H9 (cell line): ENCODE measurements around the gene ZG16. TPM values are rescaled to one million over a fixed set of nuclear protein-coding genes. Genes with fewer than 3 reads are reported as not detected.

Experiments used
- DNase-seq: peaks from one replicate; pipeline ENCODE4 v3.0.0-alpha.2; 2017
- H2AFZ ChIP-seq: one replicate; pipeline ENCODE4 v1.6.1; 2013; ENCODE audit warnings: mild to moderate bottlenecking, low read length, control low read depth, moderate library complexity
- H2AK5ac ChIP-seq: 2 replicates; pipeline ENCODE4 v1.6.1; 2013; ENCODE audit warnings: low read length, control low read depth, mixed read lengths; ENCODE audit not compliant: insufficient read length
- H2BK120ac ChIP-seq: one replicate; pipeline ENCODE4 v1.6.1; 2013; ENCODE audit warnings: low read depth, mild to moderate bottlenecking, low read length, control low read depth, inconsistent platforms; ENCODE audit not compliant: poor library complexity, severe bottlenecking
- H2BK12ac ChIP-seq: 2 replicates; pipeline ENCODE4 v1.6.1; 2013; ENCODE audit warnings: low read length, control low read depth, mixed read lengths, low read depth; ENCODE audit not compliant: insufficient read length
- H2BK15ac ChIP-seq: 2 replicates; pipeline ENCODE4 v1.6.1; 2013; ENCODE audit warnings: low read depth, low read length, control low read depth
- H2BK20ac ChIP-seq: one replicate; pipeline ENCODE4 v1.6.1; 2013; ENCODE audit warnings: low read depth, mild to moderate bottlenecking, low read length, control low read depth, inconsistent platforms; ENCODE audit not compliant: poor library complexity, severe bottlenecking
- H2BK5ac ChIP-seq: 2 replicates; pipeline ENCODE4 v1.6.1; 2013; ENCODE audit warnings: low read length, control low read depth, mixed read lengths; ENCODE audit not compliant: insufficient read length
- H3K14ac ChIP-seq: 2 replicates; pipeline ENCODE4 v1.6.1; 2013; ENCODE audit warnings: low read length, control low read depth; ENCODE audit not compliant: insufficient read depth
- H3K18ac ChIP-seq: 2 replicates; pipeline ENCODE4 v1.6.1; 2013; ENCODE audit warnings: low read depth, mild to moderate bottlenecking, mixed read lengths, low read length, control low read depth; ENCODE audit not compliant: insufficient read length
- H3K23ac ChIP-seq: 2 replicates; pipeline ENCODE4 v1.6.1; 2013; ENCODE audit warnings: low read length, control low read depth, mixed read lengths, low read depth; ENCODE audit not compliant: insufficient read length
- H3K23me2 ChIP-seq: 2 replicates; pipeline ENCODE4 v1.6.1; 2013; ENCODE audit warnings: low read depth, mild to moderate bottlenecking, mixed read lengths, low read length, control low read depth; ENCODE audit not compliant: insufficient read length, poor library complexity, severe bottlenecking
- H3K27ac ChIP-seq: 2 replicates; pipeline ENCODE4 v1.5.1; 2013; ENCODE audit warnings: low read length, control low read depth, mixed read lengths, low read depth; ENCODE audit not compliant: insufficient read length
- H3K27me3 ChIP-seq: 2 replicates; pipeline ENCODE4 v1.6.1; 2013; ENCODE audit warnings: low read length, control low read depth, inconsistent platforms; ENCODE audit not compliant: insufficient read depth
- H3K4ac ChIP-seq: 2 replicates; pipeline ENCODE4 v1.6.1; 2013; ENCODE audit warnings: low read depth, mild to moderate bottlenecking, control low read depth, inconsistent platforms, low read length, moderate library complexity
- H3K4me1 ChIP-seq: 2 replicates; pipeline ENCODE4 v1.6.1; 2013; ENCODE audit warnings: low read length, control low read depth, inconsistent platforms; ENCODE audit not compliant: insufficient read depth
- H3K4me2 ChIP-seq: 2 replicates; pipeline ENCODE4 v1.6.1; 2013; ENCODE audit warnings: low read length, control low read depth, mixed read lengths; ENCODE audit not compliant: insufficient read length, insufficient read depth
- H3K56ac ChIP-seq: 2 replicates; pipeline ENCODE4 v1.6.1; 2013; ENCODE audit warnings: low read depth, mild to moderate bottlenecking, mixed read lengths, low read length, control low read depth; ENCODE audit not compliant: insufficient read length
- H3K79me1 ChIP-seq: 2 replicates; pipeline ENCODE4 v1.6.1; 2013; ENCODE audit warnings: low read depth, mild to moderate bottlenecking, moderate library complexity, low read length, control low read depth, inconsistent platforms; ENCODE audit not compliant: insufficient read depth, poor library complexity, severe bottlenecking
- H3K79me2 ChIP-seq: 2 replicates; pipeline ENCODE4 v1.6.1; 2013; ENCODE audit warnings: low read length, control low read depth, inconsistent platforms; ENCODE audit not compliant: insufficient read depth
- H3K9ac ChIP-seq: 2 replicates; pipeline ENCODE4 v1.6.1; 2013; ENCODE audit warnings: low read length, control low read depth, mixed read lengths; ENCODE audit not compliant: insufficient read length; ENCODE audit errors: extremely low read depth
- H3K9me3 ChIP-seq: one replicate; pipeline ENCODE4 v1.6.1; 2013; ENCODE audit warnings: low read depth, low read length, inconsistent platforms; ENCODE audit not compliant: control insufficient read depth
- H3T11ph ChIP-seq: one replicate; pipeline ENCODE4 v1.6.1; 2013; ENCODE audit warnings: mild to moderate bottlenecking, low read length, control low read depth, inconsistent platforms
- H4K20me1 ChIP-seq: one replicate; pipeline ENCODE4 v1.6.1; 2013; ENCODE audit not compliant: control insufficient read depth, insufficient read length, insufficient read depth
- H4K5ac ChIP-seq: 2 replicates; pipeline ENCODE4 v1.6.1; 2013; ENCODE audit warnings: low read depth, mild to moderate bottlenecking, mixed read lengths, low read length, control low read depth; ENCODE audit not compliant: insufficient read length
- H4K8ac ChIP-seq: replicated peaks from 2 replicates; pipeline ENCODE4 v1.6.1; 2013; ENCODE audit warnings: low read length, control low read depth, mixed read lengths, low read depth; ENCODE audit not compliant: insufficient read length
- H4K91ac ChIP-seq: 2 replicates; pipeline ENCODE4 v1.6.1; 2013; ENCODE audit warnings: low read depth, mild to moderate bottlenecking, moderate library complexity, mixed read lengths, low read length, control low read depth; ENCODE audit not compliant: insufficient read length
- H3K27ac Mint-ChIP-seq, 3 experiments: 2 replicates in 2 of 3; 3 replicates in 1 of 3; pipeline ENCODE4 v1.8.0; 2020 to 2021; ENCODE audit warnings: mixed read lengths in 3 of 3, mild to moderate bottlenecking in 1 of 3, moderate library complexity in 1 of 3
- H3K27me3 Mint-ChIP-seq: 2 replicates; pipeline ENCODE4 v1.8.0; 2021; ENCODE audit warnings: low read depth, mild to moderate bottlenecking, moderate library complexity, mixed read lengths
- H3K36me3 Mint-ChIP-seq, 3 experiments: 2 replicates in 2 of 3; 3 replicates in 1 of 3; pipeline ENCODE4 v1.8.0; 2020 to 2021; ENCODE audit warnings: low read depth in 3 of 3, mixed read lengths in 3 of 3; ENCODE audit not compliant: insufficient read depth in 1 of 3
- H3K4me1 Mint-ChIP-seq, 2 experiments: 2 replicates each; pipeline ENCODE4 v1.8.0; 2020; ENCODE audit warnings: mixed read lengths in 2 of 2
- H3K4me3 Mint-ChIP-seq, 2 experiments: 2 replicates in 1 of 2; 3 replicates in 1 of 2; pipeline ENCODE4 v1.8.0; 2020 to 2021; ENCODE audit warnings: mild to moderate bottlenecking in 2 of 2, mixed read lengths in 2 of 2, moderate library complexity in 1 of 2
- H3K9me3 Mint-ChIP-seq, 2 experiments: 2 replicates in 1 of 2; 3 replicates in 1 of 2; pipeline ENCODE4 v1.8.0; 2020; ENCODE audit warnings: mild to moderate bottlenecking in 2 of 2, mixed read lengths in 2 of 2, moderate library complexity in 1 of 2
- CTCF ChIP-seq: fragments of 200-600 bp; sonication (generic); conservative IDR thresholded peaks from 3 replicates; pipeline ENCODE4 v1.8.0; 2021; ENCODE audit warnings: antibody characterized with exemption, mild to moderate bottlenecking
- WGBS: extraction: QIAGEN DNeasy Blood & Tissue Kit; methylation state at CpG from one replicate; pipeline ENCODE4 v1.1.7; 2013; ENCODE audit warnings: missing lambda C conversion rate, low lambda C conversion rate, mixed read lengths; ENCODE audit not compliant: insufficient read length; ENCODE audit errors: extremely low coverage; 5-methylcytosine and 5-hydroxymethylcytosine counted together
- total RNA-seq: library from RNA; stranded (reverse); gene quantifications from 2 replicates; pipeline ENCODE4 v1.2.1, GENCODE V29; 2021

ZG16 gene
- total RNA-seq, 1 experiment from 2014 or later, result not detected

GRCh38 chr16:29737713-29738112 lies 40.3 kb upstream of the ZG16 start:
- H3K27ac ChIP-seq, result no peak overlapping the region
- no peaks in the 10 kb centered on the region for H3K4me1 ChIP-seq
- no peak overlapping the region for H2BK120ac ChIP-seq
- H3K18ac ChIP-seq, result no peak overlapping the region
- DNase-seq, result no peak
- no peaks in the 10 kb centered on the region for H3K23me2 ChIP-seq
- no peak overlapping the region for H3K9ac ChIP-seq
- no peaks in the 10 kb centered on the region for H3K79me2 ChIP-seq
- H3K27me3 Mint-ChIP-seq, result no peaks in the 10 kb centered on the region; the same call in 1 of the 2 replicates
- H3K4me1 Mint-ChIP-seq, result 0 out of 4 replicates have a peak, but pooled peaks cover 0 to 3% of the 10 kb centered on the region in 2 experiments
- no peak overlapping the region for H3K4me2 ChIP-seq
- no peak overlapping the region for H3K4me3 Mint-ChIP-seq
- H3T11ph ChIP-seq, result no peak overlapping the region
- no peaks in the 10 kb centered on the region for H3K27me3 ChIP-seq
- H3K36me3 Mint-ChIP-seq, result peaks cover 39 to 78% (median 73%) of the 10 kb centered on the region in 3 experiments
- no peak overlapping the region; the same call in 1 of the 2 replicates for H3K14ac ChIP-seq
- no peak overlapping the region for H2BK12ac ChIP-seq
- no peaks in the 10 kb centered on the region for H3K9me3 Mint-ChIP-seq
- H2AK5ac ChIP-seq, result no peak overlapping the region
- no peaks in the 10 kb centered on the region for H4K20me1 ChIP-seq
- H2AFZ ChIP-seq, result no peak overlapping the region
- H4K8ac ChIP-seq, result no peak overlapping the region
- H4K91ac ChIP-seq, result no peak overlapping the region
- no peak for TF ChIP-seq CTCF
- H3K79me1 ChIP-seq, result no peaks in the 10 kb centered on the region
- H3K23ac ChIP-seq, result no peak overlapping the region
- peak overlapping the region; percentile 63 to 90 (median 88); a peak in 5 of 7 replicates for H3K27ac Mint-ChIP-seq
- H3K9me3 ChIP-seq, result no peaks in the 10 kb centered on the region
- no peak overlapping the region for H2BK20ac ChIP-seq
- no peak overlapping the region for H3K4ac ChIP-seq
- no peak overlapping the region for H4K5ac ChIP-seq
- H3K56ac ChIP-seq, result no peak overlapping the region
- no peak overlapping the region for H2BK15ac ChIP-seq
- WGBS, result no CpG with 5 or more reads among the region's 5 CpGs
- no peak overlapping the region for H2BK5ac ChIP-seq
